CD4-positive, alpha-beta T cell treated with Interleukin-21 for 1 hour (primary cell): ENCODE results near the gene TFF2.
A peak's percentile ranks its signal among the peaks of the same experiment; 100 is the strongest.

Source experiments
- DNase-seq: peaks from one replicate; pipeline ENCODE4 v3.0.0-alpha.2; 2020

TFF2 gene

GRCh38 chr21:42317826-42318746 is 32.7 kb downstream of the TFF2 start:
- DNase-seq, result no peak

- DNase-seq, result no peak
These were observed 33.5 kb downstream of the TFF2 start for GRCh38 chr21:42317341-42317741.

- DNase-seq, result no peak
These were observed 33.9 kb downstream of the TFF2 start for GRCh38 chr21:42316891-42317290.

- no peak for DNase-seq
These were observed 35.4 kb downstream of the TFF2 start, which contains the start of gene TFF3 for GRCh38 chr21:42315296-42315891. Gene TFF3, minus strand, starts transcription at chr21:42315409. Its CDS starts 35 bp downstream, at chr21:42315374.

- no peak for DNase-seq
These were observed 36.0 kb downstream of the TFF2 start for GRCh38 chr21:42314616-42315295.

GRCh38 chr21:42313501-42313969 is 37.3 kb downstream of the TFF2 start:
- DNase-seq, result no peak

GRCh38 chr21:42312626-42313104 is 38.1 kb downstream of the TFF2 start:
- no peak for DNase-seq

- DNase-seq, result no peak
These were observed 38.8 kb downstream of the TFF2 start for GRCh38 chr21:42311816-42312625.

- DNase-seq, result no peak
These were observed 39.6 kb downstream of the TFF2 start for GRCh38 chr21:42311160-42311559.

GRCh38 chr21:42310411-42311001 is 40.3 kb downstream of the TFF2 start:
- no peak for DNase-seq

GRCh38 chr21:42309753-42310213 is 41.0 kb downstream of the TFF2 start:
- DNase-seq, result peak; percentile 65

- no peak for DNase-seq
These were observed 41.7 kb downstream of the TFF2 start for GRCh38 chr21:42308914-42309752.

GRCh38 chr21:42308161-42308913 is 42.5 kb downstream of the TFF2 start:
- DNase-seq, result no peak

- no peak for DNase-seq
These were observed 43.7 kb downstream of the TFF2 start for GRCh38 chr21:42307106-42307505.

- no peak for DNase-seq
These were observed 44.3 kb downstream of the TFF2 start for GRCh38 chr21:42306366-42307035.

- DNase-seq, result no peak
These were observed 45.1 kb downstream of the TFF2 start for GRCh38 chr21:42305707-42306147.

- DNase-seq, result no peak
These were observed 46.0 kb downstream of the TFF2 start for GRCh38 chr21:42304556-42305454.

- DNase-seq, result no peak
These were observed 47.4 kb downstream of the TFF2 start for GRCh38 chr21:42303443-42303842.
